SK-N-SH (cell line): ENCODE results near the gene INPP5K. TPM values are rescaled to one million over a fixed set of nuclear protein-coding genes. Genes with fewer than 3 reads are reported as not detected.

Experiments used
- CTCF ChIA-PET: fragments of 300-600, 350-600 bp; formaldehyde crosslinking; extraction: SDS; loops from one replicate; lab custom pipeline; 2021; lab: Yijun Ruan, JAX
- POLR2A ChIA-PET: fragments of 350-600 bp; sonication (Branson Sonifier 250); formaldehyde crosslinking; extraction: SDS; loops from one replicate; lab custom pipeline; 2020; ENCODE audit warnings: antibody characterized with exemption, inconsistent platforms; lab: Yijun Ruan, JAX
- DNase-seq: peaks from one replicate; pipeline ENCODE4 v3.0.0; 2012
- H2AFZ ChIP-seq: fragments of 200-600 bp; sonication (generic); 2 replicates; pipeline ENCODE4 v1.8.1; 2016; ENCODE audit warnings: antibody characterized with exemption, mild to moderate bottlenecking, low read depth
- H3F3A ChIP-seq: fragments of 200-600 bp; sonication (generic); replicated peaks from 2 replicates; pipeline ENCODE3; 2016; ENCODE audit warnings: antibody characterized with exemption, mild to moderate bottlenecking; ENCODE audit not compliant: insufficient read depth
- H3K27ac ChIP-seq, 2 experiments: fragments of 200-500 bp in 1 of 2; fragments of 200-600 bp in 1 of 2; sonication (Bioruptor generic) in 1 of 2; sonication (generic), shearing (Covaris generic) in 1 of 2; 2 replicates each; pipeline versions ENCODE4 v1.5.1 to v1.6.1; 2014 to 2016; ENCODE audit warnings: low read depth in 2 of 2, inconsistent platforms in 1 of 2, low read length in 1 of 2, mild to moderate bottlenecking in 1 of 2, mixed read lengths in 1 of 2
- H3K27me3 ChIP-seq: fragments of 200-600 bp; sonication (generic), shearing (Covaris generic); 2 replicates; pipeline ENCODE4 v1.6.1; 2016; ENCODE audit warnings: mixed run types; ENCODE audit not compliant: insufficient read depth
- H3K36me3 ChIP-seq, 2 experiments: fragments of 200-500 bp in 1 of 2; fragments of 200-600 bp in 1 of 2; sonication (Bioruptor generic) in 1 of 2; sonication (generic) in 1 of 2; replicated peaks in 1 of 2; 2 replicates each; pipeline versions ENCODE3 to v1.5.1; 2014 to 2016; ENCODE audit warnings: low read length in 1 of 2, mild to moderate bottlenecking in 1 of 2; ENCODE audit not compliant: insufficient read depth in 2 of 2, control insufficient read depth in 1 of 2
- H3K4me1 ChIP-seq, 2 experiments: fragments of 200-500 bp in 1 of 2; fragments of 200-600 bp in 1 of 2; sonication (Bioruptor generic) in 1 of 2; sonication (generic), shearing (Covaris generic) in 1 of 2; 2 replicates each; pipeline versions ENCODE4 v1.5.1 to v1.6.1; 2014 to 2016; ENCODE audit warnings: low read depth in 1 of 2, low read length in 1 of 2, mixed run types in 1 of 2; ENCODE audit not compliant: insufficient read depth in 2 of 2, control insufficient read depth in 1 of 2
- H3K4me2 ChIP-seq: fragments of 200-600 bp; sonication (generic), shearing (Covaris generic); 2 replicates; pipeline ENCODE4 v1.6.1; 2017; ENCODE audit warnings: mixed run types
- H3K4me3 ChIP-seq, 2 experiments: fragments of 200-500 bp in 1 of 2; fragments of 200-600 bp in 1 of 2; sonication (Bioruptor generic) in 1 of 2; sonication (generic), shearing (Covaris generic) in 1 of 2; 2 replicates each; pipeline versions ENCODE4 v1.5.1 to v1.8.1; 2014 to 2016; ENCODE audit warnings: low read depth in 2 of 2, inconsistent platforms in 1 of 2, low read length in 1 of 2, mild to moderate bottlenecking in 1 of 2, mixed read lengths in 1 of 2, moderate library complexity in 1 of 2
- H3K79me2 ChIP-seq: fragments of 200-600 bp; sonication (generic); 2 replicates; pipeline ENCODE4 v1.8.1; 2017; ENCODE audit warnings: mild to moderate bottlenecking; ENCODE audit not compliant: insufficient read depth
- H3K9ac ChIP-seq: fragments of 200-600 bp; sonication (generic); 2 replicates; pipeline ENCODE4 v1.6.1; 2017; ENCODE audit warnings: mixed run types
- H3K9me2 ChIP-seq: fragments of 200-600 bp; sonication (generic); 2 replicates; pipeline ENCODE4 v1.6.1; 2017; ENCODE audit warnings: mixed run types
- H3K9me3 ChIP-seq: fragments of 200-600 bp; sonication (generic); 2 replicates; pipeline ENCODE4 v1.6.1; 2017; ENCODE audit warnings: mixed run types, mild to moderate bottlenecking, moderate library complexity
- H4K20me1 ChIP-seq: fragments of 200-600 bp; sonication (generic); 2 replicates; pipeline ENCODE4 v1.6.1; 2017; ENCODE audit warnings: mild to moderate bottlenecking, mixed run types; ENCODE audit not compliant: insufficient read depth
- CTCF ChIP-seq: fragments of 200-600 bp; sonication (generic); IDR thresholded peaks from 2 replicates; pipeline ENCODE4 v1.6.1; 2017; ENCODE audit warnings: antibody characterized with exemption, mild to moderate bottlenecking, moderate library complexity
- ELF1 ChIP-seq: IDR thresholded peaks from 2 replicates; pipeline ENCODE4 v1.4.0; 2012
- EP300 ChIP-seq, 2 experiments: IDR thresholded peaks; 2 replicates each; pipeline versions ENCODE4 v1.4.0 to v1.6.1; 2012; ENCODE audit warnings: borderline replicate concordance in 1 of 2, low read depth in 1 of 2, low read length in 1 of 2
- FOXM1 ChIP-seq: IDR thresholded peaks from 2 replicates; pipeline ENCODE4 v1.4.0; 2012; ENCODE audit warnings: low read depth, mild to moderate bottlenecking
- GABPA ChIP-seq: IDR thresholded peaks from 2 replicates; pipeline ENCODE4 v1.4.0; 2012; ENCODE audit warnings: low read depth, mild to moderate bottlenecking
- JUND ChIP-seq: IDR thresholded peaks from 2 replicates; pipeline ENCODE4 v1.4.0; 2012
- MAX ChIP-seq: IDR thresholded peaks from 2 replicates; pipeline ENCODE4 v1.4.0; 2012; ENCODE audit warnings: low read depth
- MXI1 ChIP-seq: IDR thresholded peaks from 2 replicates; pipeline ENCODE4 v1.6.1; 2012; ENCODE audit warnings: mild to moderate bottlenecking, low read depth, low read length, improper control_type of control experiment
- NFIC ChIP-seq: IDR thresholded peaks from 2 replicates; pipeline ENCODE4 v1.4.0; 2012; ENCODE audit warnings: borderline replicate concordance
- RAD21 ChIP-seq: IDR thresholded peaks from 2 replicates; pipeline ENCODE4 v1.6.1; 2012; ENCODE audit warnings: mild to moderate bottlenecking, low read length
- RXRA ChIP-seq: IDR thresholded peaks from 2 replicates; pipeline ENCODE4 v1.4.0; 2012; ENCODE audit warnings: low read depth, mild to moderate bottlenecking, borderline replicate concordance
- SMC3 ChIP-seq: IDR thresholded peaks from 2 replicates; pipeline ENCODE4 v1.6.1; 2012; ENCODE audit warnings: low read depth, low read length, improper control_type of control experiment
- USF1 ChIP-seq: IDR thresholded peaks from 2 replicates; pipeline ENCODE4 v1.4.0; 2012; ENCODE audit warnings: low read depth, borderline replicate concordance
- WGBS: methylation state at CpG from one replicate; pipeline ENCODE4 v1.1.6; 2017; ENCODE audit warnings: low lambda C conversion rate; 5-methylcytosine and 5-hydroxymethylcytosine counted together
- polyA plus RNA-seq, 3 experiments: library from polyadenylated mRNA; depleted of rRNA; stranded (reverse); fragments of >200 nt; gene quantifications; 2 replicates each; pipeline ENCODE4 v1.2.3, GENCODE V29; 2012
- TF ChIP-seq, protein P1 (sequence below): IDR thresholded peaks from 2 replicates; pipeline ENCODE4; 2012
- TF ChIP-seq, protein P2 (sequence below): IDR thresholded peaks from 2 replicates; pipeline ENCODE4 v1.4.0; 2012; ENCODE audit warnings: low read depth, borderline replicate concordance
- TF ChIP-seq, protein P3 (sequence below): fragments of 150-350 bp; IDR thresholded peaks from 2 replicates; pipeline ENCODE4 v1.6.1; 2016; ENCODE audit warnings: mild to moderate bottlenecking, low read depth, low read length

Gene INPP5K
- polyA plus RNA-seq, 1 of the 3 experiments (the other 2 are of a cell fraction): 26.2 TPM

GRCh38 chr17:1506649-1507267 lies 9.7 kb downstream of the INPP5K start:
- CTCF ChIA-PET: interaction anchor here (2.4 kb wide), 1 partner anchor 9 kb away, joined by 11 read pairs; the partner anchor contains the start of gene INPP5K
- Histone ChIP-seq H3K27ac (no peak overlapping the region), H3K4me1 (no peaks in the 10 kb centered on the region), H3K27me3 (no peaks in the 10 kb centered on the region), H2AFZ (no peak overlapping the region), H3K4me2 (no peak overlapping the region), H3K36me3 (peaks cover 4 to 26% of the 10 kb centered on the region in 2 experiments), H4K20me1 (no peaks in the 10 kb centered on the region), H3F3A (no peaks in the 10 kb centered on the region), H3K9ac (no peak overlapping the region), H3K9me3 (no peaks in the 10 kb centered on the region), H3K9me2 (no peaks in the 10 kb centered on the region), H3K79me2 (no peaks in the 10 kb centered on the region), H3K4me3 (no peak overlapping the region)
- DNase-seq: no peak
- 94% methylated on average over 12 of the region's 13 CpGs for whole genome bisulfite sequencing
- POLR2A ChIA-PET: no interaction called here
- TF ChIP-seq JUND: no peak
- TF ChIP-seq MAX: no peak
- no peak for TF ChIP-seq ELF1
- no peak for TF ChIP-seq SMC3
- TF ChIP-seq, protein P1, sequence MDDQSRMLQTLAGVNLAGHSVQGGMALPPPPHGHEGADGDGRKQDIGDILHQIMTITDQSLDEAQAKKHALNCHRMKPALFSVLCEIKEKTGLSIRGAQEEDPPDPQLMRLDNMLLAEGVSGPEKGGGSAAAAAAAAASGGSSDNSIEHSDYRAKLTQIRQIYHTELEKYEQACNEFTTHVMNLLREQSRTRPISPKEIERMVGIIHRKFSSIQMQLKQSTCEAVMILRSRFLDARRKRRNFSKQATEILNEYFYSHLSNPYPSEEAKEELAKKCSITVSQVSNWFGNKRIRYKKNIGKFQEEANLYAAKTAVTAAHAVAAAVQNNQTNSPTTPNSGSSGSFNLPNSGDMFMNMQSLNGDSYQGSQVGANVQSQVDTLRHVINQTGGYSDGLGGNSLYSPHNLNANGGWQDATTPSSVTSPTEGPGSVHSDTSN: no peak
- no peak for TF ChIP-seq USF1
- TF ChIP-seq, protein P2, sequence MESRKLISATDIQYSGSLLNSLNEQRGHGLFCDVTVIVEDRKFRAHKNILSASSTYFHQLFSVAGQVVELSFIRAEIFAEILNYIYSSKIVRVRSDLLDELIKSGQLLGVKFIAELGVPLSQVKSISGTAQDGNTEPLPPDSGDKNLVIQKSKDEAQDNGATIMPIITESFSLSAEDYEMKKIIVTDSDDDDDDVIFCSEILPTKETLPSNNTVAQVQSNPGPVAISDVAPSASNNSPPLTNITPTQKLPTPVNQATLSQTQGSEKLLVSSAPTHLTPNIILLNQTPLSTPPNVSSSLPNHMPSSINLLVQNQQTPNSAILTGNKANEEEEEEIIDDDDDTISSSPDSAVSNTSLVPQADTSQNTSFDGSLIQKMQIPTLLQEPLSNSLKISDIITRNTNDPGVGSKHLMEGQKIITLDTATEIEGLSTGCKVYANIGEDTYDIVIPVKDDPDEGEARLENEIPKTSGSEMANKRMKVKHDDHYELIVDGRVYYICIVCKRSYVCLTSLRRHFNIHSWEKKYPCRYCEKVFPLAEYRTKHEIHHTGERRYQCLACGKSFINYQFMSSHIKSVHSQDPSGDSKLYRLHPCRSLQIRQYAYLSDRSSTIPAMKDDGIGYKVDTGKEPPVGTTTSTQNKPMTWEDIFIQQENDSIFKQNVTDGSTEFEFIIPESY: no peak
- TF ChIP-seq GABPA: no peak
- no peak for TF ChIP-seq RXRA
- TF ChIP-seq FOXM1: no peak
- no peak for TF ChIP-seq EP300 (IDR thresholded peaks at IDR 0.05; ENCODE audit: borderline replicate concordance in 1 of 2, low read depth in 1 of 2, low read length in 1 of 2)
- TF ChIP-seq RAD21: no peak
- TF ChIP-seq MXI1: no peak

DNA sequence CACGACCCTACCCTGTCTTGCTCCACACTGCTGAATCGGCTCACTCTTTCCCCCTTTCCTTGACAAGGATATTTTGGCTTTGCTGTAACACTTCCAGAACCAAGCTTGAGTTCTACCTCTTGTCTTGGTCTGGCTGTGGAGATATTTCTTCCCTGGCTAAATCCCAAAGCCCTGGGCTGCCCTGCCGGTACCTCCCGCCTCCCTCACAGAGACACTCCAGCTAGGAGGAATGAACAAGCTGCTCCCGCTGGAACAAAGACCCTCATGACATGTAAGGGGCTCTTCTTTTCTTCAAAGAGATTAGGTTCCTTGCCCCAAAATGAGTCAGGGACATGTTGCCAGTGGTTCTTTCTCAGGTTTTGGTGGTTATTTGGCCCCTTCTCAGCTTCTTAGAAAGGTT lies 10.8 kb downstream of the INPP5K start:
- DNase-seq: no peak
- Histone ChIP-seq H3K36me3 (peaks cover 4 to 22% of the 10 kb centered on the region in 2 experiments), H3K9ac (no peak overlapping the region), H3K4me2 (no peak overlapping the region), H3K27ac (no peak overlapping the region), H3K4me1 (no peaks in the 10 kb centered on the region), H4K20me1 (no peaks in the 10 kb centered on the region), H3F3A (no peaks in the 10 kb centered on the region), H3K27me3 (no peaks in the 10 kb centered on the region), H2AFZ (no peak overlapping the region), H3K9me3 (no peaks in the 10 kb centered on the region), H3K4me3 (no peak overlapping the region), H3K79me2 (no peaks in the 10 kb centered on the region), H3K9me2 (no peaks in the 10 kb centered on the region)
- CTCF ChIA-PET: interaction anchor here (0.8 to 2.4 kb wide), 2 partner anchors 9 to 10 kb away, joined by 3 to 11 read pairs; partner anchors contain the start of gene INPP5K
- POLR2A ChIA-PET: no interaction called here
- TF ChIP-seq FOXM1 (no peak), CTCF (no peak), NFIC (no peak), RXRA (no peak), JUND (no peak)
- TF ChIP-seq, protein P3, sequence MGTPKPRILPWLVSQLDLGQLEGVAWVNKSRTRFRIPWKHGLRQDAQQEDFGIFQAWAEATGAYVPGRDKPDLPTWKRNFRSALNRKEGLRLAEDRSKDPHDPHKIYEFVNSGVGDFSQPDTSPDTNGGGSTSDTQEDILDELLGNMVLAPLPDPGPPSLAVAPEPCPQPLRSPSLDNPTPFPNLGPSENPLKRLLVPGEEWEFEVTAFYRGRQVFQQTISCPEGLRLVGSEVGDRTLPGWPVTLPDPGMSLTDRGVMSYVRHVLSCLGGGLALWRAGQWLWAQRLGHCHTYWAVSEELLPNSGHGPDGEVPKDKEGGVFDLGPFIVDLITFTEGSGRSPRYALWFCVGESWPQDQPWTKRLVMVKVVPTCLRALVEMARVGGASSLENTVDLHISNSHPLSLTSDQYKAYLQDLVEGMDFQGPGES: no peak
- WGBS: 93% methylated on average over 5 of the region's 5 CpGs
